PC-9 (cell line): ENCODE results near the gene KAT6B. TPM values are rescaled to one million over a fixed set of nuclear protein-coding genes. Genes with fewer than 3 reads are reported as not detected.

Experiments
- BruUV-seq: library from RNA; stranded (reverse); fragments of 400-500 nt; replicated peaks from 2 replicates; lab custom pipeline; 2021; lab: Mats Ljungman, UMichigan
- CTCF ChIA-PET: fragments of 300-600 bp; sonication (Branson Sonifier 250); formaldehyde crosslinking; loops from one replicate; lab custom pipeline; 2022; ENCODE audit warnings: antibody characterized with exemption; lab: Charles Lee
- POLR2A ChIA-PET: fragments of 300-600 bp; sonication (Branson Sonifier 250); formaldehyde crosslinking; loops from one replicate; lab custom pipeline; 2022; ENCODE audit warnings: antibody characterized with exemption; ENCODE audit not compliant: unreplicated experiment; lab: Charles Lee
- DNase-seq, 2 experiments: peaks; one replicate each; pipeline versions ENCODE4 v3.0.0 to v3.0.0-alpha.2; 2015 to 2022; ENCODE audit warnings: mixed read lengths in 1 of 2
- H2AFZ ChIP-seq: fragments of 200-600 bp; sonication (generic); 2 replicates; pipeline ENCODE4 v1.8.1; 2017; ENCODE audit warnings: antibody characterized with exemption
- H3F3A ChIP-seq: fragments of 200-600 bp; sonication (generic); 2 replicates; pipeline ENCODE4 v1.8.1; 2017; ENCODE audit warnings: antibody characterized with exemption, mild to moderate bottlenecking, low read depth; ENCODE audit not compliant: insufficient read depth
- H3K27ac ChIP-seq: fragments of 200-600 bp; sonication (generic); 2 replicates; pipeline ENCODE4 v1.6.1; 2016; ENCODE audit warnings: mixed run types
- H3K27me3 ChIP-seq: fragments of 200-600 bp; sonication (generic); 2 replicates; pipeline ENCODE4 v1.6.1; 2016; ENCODE audit warnings: low read depth, mixed run types; ENCODE audit not compliant: insufficient read depth
- H3K36me3 ChIP-seq: fragments of 200-600 bp; sonication (generic); 2 replicates; pipeline ENCODE4 v1.6.1; 2016; ENCODE audit warnings: low read depth, mixed run types
- H3K4me1 ChIP-seq: fragments of 200-600 bp; sonication (generic); replicated peaks from 2 replicates; pipeline ENCODE4 v1.6.1; 2016; ENCODE audit warnings: mixed run types; ENCODE audit not compliant: insufficient read depth
- H3K4me2 ChIP-seq: fragments of 200-600 bp; sonication (generic); 2 replicates; pipeline ENCODE4 v1.6.1; 2017; ENCODE audit warnings: mixed run types
- H3K4me3 ChIP-seq: fragments of 200-600 bp; sonication (generic); 2 replicates; pipeline ENCODE4 v1.6.1; 2016; ENCODE audit warnings: mixed run types
- H3K79me2 ChIP-seq: fragments of 200-600 bp; sonication (generic); 2 replicates; pipeline ENCODE4 v1.6.1; 2017; ENCODE audit warnings: low read depth, mixed run types
- H3K9me2 ChIP-seq: fragments of 200-600 bp; sonication (generic); 2 replicates; pipeline ENCODE4 v1.8.1; 2017; ENCODE audit warnings: mild to moderate bottlenecking; ENCODE audit not compliant: insufficient read depth
- H3K9me3 ChIP-seq: fragments of 200-600 bp; sonication (generic); 2 replicates; pipeline ENCODE4 v1.8.1; 2016; ENCODE audit warnings: low read depth; ENCODE audit not compliant: insufficient read depth
- H4K20me1 ChIP-seq: fragments of 200-600 bp; sonication (generic); 2 replicates; pipeline ENCODE4 v1.8.1; 2017; ENCODE audit not compliant: insufficient read depth
- EZH2 ChIP-seq: fragments of 200-600 bp; sonication (generic); IDR thresholded peaks from 2 replicates; pipeline ENCODE4 v1.8.0; 2017; ENCODE audit warnings: antibody characterized with exemption, low read depth
- intact Hi-C: fragments of 100-400 bp; cut with micrococcal nuclease; formaldehyde crosslinking; loops from one replicate; pipeline ENCODE4 v1.10.0; 2022; ENCODE audit not compliant: unreplicated experiment
- total RNA-seq: library from RNA; stranded (reverse); gene quantifications from 2 replicates; pipeline ENCODE4 v1.2.3, GENCODE V29; 2021
- TF ChIP-seq, protein P1 (sequence below): fragments of 200-600 bp; sonication (generic); conservative IDR thresholded peaks from 2 replicates; pipeline ENCODE4 v1.6.1; 2017; ENCODE audit warnings: mixed run types, antibody characterized with exemption, mild to moderate bottlenecking, moderate library complexity

The KAT6B gene
- total RNA-seq, 1 experiment from 2014 or later: 30.9 TPM

DNA sequence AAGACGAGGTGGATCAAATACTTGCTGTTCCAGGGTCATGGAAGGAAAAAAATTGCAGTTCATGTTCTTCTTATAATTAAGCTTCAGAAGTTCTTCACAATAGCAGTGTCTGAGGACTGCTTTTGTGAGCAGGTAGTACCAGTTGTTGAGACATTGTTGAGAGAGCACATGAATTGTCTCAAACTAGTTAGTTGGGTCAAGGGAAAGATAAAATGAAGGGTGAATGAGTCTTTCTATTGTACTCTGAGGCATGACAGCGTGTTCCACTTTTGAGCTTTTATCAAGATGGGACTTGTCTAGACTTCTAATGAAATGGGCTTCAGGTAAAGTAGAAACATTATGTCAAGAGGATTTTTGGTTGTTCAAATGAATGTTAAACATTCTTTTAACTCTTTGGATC lies 26.0 kb downstream of the KAT6B start:
- BruUV-seq: no TSS peak
- TF ChIP-seq EZH2: no peak
- TF ChIP-seq, protein P1, sequence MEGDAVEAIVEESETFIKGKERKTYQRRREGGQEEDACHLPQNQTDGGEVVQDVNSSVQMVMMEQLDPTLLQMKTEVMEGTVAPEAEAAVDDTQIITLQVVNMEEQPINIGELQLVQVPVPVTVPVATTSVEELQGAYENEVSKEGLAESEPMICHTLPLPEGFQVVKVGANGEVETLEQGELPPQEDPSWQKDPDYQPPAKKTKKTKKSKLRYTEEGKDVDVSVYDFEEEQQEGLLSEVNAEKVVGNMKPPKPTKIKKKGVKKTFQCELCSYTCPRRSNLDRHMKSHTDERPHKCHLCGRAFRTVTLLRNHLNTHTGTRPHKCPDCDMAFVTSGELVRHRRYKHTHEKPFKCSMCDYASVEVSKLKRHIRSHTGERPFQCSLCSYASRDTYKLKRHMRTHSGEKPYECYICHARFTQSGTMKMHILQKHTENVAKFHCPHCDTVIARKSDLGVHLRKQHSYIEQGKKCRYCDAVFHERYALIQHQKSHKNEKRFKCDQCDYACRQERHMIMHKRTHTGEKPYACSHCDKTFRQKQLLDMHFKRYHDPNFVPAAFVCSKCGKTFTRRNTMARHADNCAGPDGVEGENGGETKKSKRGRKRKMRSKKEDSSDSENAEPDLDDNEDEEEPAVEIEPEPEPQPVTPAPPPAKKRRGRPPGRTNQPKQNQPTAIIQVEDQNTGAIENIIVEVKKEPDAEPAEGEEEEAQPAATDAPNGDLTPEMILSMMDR: no peak
- Histone ChIP-seq H3K27ac (no peak overlapping the region), H3K4me1 (no peaks in the 10 kb centered on the region), H3K4me3 (no peak overlapping the region), H3K79me2 (peaks cover 73% of the 10 kb centered on the region), H3K4me2 (no peak overlapping the region), H3K36me3 (no peaks in the 10 kb centered on the region), H3K9me3 (no peaks in the 10 kb centered on the region), H3F3A (no peaks in the 10 kb centered on the region), H3K27me3 (no peaks in the 10 kb centered on the region), H4K20me1 (peaks cover 2% of the 10 kb centered on the region; the same call in 1 of the 2 replicates), H2AFZ (no peak overlapping the region), H3K9me2 (no peaks in the 10 kb centered on the region)
- no peak for DNase-seq
- intact Hi-C loops: no loop called here
- ChIA-PET CTCF (no interaction called here), POLR2A (no interaction called here)

DNA sequence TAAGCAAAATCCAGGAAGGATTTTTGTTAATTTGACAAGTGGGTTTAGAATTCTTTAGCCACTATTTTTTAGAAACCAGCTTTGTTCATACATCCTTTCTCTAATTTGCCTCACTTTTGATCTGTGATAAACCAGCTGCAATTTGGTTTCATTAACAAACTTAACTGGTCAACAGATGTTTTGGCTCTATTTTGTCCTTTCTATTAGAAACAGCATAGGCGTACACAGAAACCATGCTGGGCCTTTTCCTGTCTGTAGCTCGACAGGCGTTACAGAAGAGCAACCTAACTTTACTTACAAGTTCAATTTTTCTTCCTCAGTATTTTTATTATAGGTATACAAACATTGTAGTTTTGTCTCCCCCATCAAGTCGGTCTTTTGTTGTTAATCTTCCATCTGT lies 28.2 kb downstream of the KAT6B start:
- no peak for TF ChIP-seq EZH2
- TF ChIP-seq, protein P1: no peak
- intact Hi-C loops: no loop called here
- no peak overlapping the region for H3K4me2 ChIP-seq
- ChIA-PET POLR2A (no interaction called here), CTCF (no interaction called here)
- no peaks in the 10 kb centered on the region for H3K9me3 ChIP-seq
- no peak overlapping the region for H3K4me3 ChIP-seq
- H3K27ac ChIP-seq: no peak overlapping the region
- H3K36me3 ChIP-seq: no peaks in the 10 kb centered on the region
- no peaks in the 10 kb centered on the region for H3K27me3 ChIP-seq
- H3K4me1 ChIP-seq: no peaks in the 10 kb centered on the region
- H4K20me1 ChIP-seq: peaks cover 2% of the 10 kb centered on the region; the same call in 1 of the 2 replicates
- DNase-seq: no peak
- peaks cover 68% of the 10 kb centered on the region for H3K79me2 ChIP-seq
- H2AFZ ChIP-seq: no peak overlapping the region
- H3F3A ChIP-seq: no peaks in the 10 kb centered on the region
- no peaks in the 10 kb centered on the region for H3K9me2 ChIP-seq
- no TSS peak for BruUV-seq

DNA sequence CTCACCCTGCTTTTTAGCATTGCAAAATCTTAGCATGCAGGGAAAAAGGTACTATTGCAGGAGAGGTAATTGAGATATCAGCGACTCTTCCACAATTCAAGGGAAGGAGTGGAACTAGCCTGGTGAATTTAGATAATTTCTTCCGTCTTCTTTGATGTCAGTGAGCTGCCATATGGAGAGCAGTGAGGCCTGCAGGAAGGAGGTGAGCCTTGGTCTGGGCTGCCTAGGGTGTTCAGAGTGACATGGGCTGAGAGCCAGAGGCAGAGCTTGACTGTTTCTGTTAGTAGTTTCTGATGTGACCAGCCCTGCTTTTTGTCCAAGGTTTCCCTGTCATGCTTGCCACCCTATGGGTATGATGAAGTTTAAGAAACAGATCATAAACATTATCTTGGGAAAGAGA lies 28.6 kb downstream of the KAT6B start:
- Histone ChIP-seq H3K36me3 (no peaks in the 10 kb centered on the region), H3K4me1 (no peaks in the 10 kb centered on the region), H2AFZ (no peak overlapping the region), H3K4me2 (no peak overlapping the region), H3K9me2 (no peaks in the 10 kb centered on the region), H3K9me3 (no peaks in the 10 kb centered on the region), H3K27ac (no peak overlapping the region), H3K79me2 (peaks cover 67% of the 10 kb centered on the region), H4K20me1 (no peaks in the 10 kb centered on the region; the same call in 1 of the 2 replicates), H3K27me3 (no peaks in the 10 kb centered on the region), H3F3A (no peaks in the 10 kb centered on the region), H3K4me3 (no peak overlapping the region)
- POLR2A ChIA-PET: no interaction called here
- CTCF ChIA-PET: no interaction called here
- BruUV-seq: no TSS peak
- no peak for DNase-seq
- intact Hi-C loops: no loop called here
- no peak for TF ChIP-seq EZH2
- TF ChIP-seq, protein P1: no peak
